Measurements from ENCODE around the gene KIAA1549.
"Not testable (repeated sequence)": the region's sequence is repeated elsewhere in the genome, so short reads cannot be mapped to it uniquely, and the experiment has no call there.

The KIAA1549 gene

GRCh38 chr7:138814816-138815332 lies 166.3 kb downstream of the KIAA1549 start:
- no peak for DNase-seq (ENCODE audit: low read depth, low spot score)

GRCh38 chr7:138813945-138814344 lies 167.2 kb downstream of the KIAA1549 start:
- DNase-seq (ENCODE audit: low read depth, low spot score) = no peak

GRCh38 chr7:138811327-138811726 lies 169.9 kb downstream of the KIAA1549 start:
- DNase-seq (ENCODE audit: low read depth, low spot score) = not testable (repeated sequence)

GRCh38 chr7:138809346-138809745 lies 171.8 kb downstream of the KIAA1549 start:
- no peak for DNase-seq (ENCODE audit: low read depth, low spot score)

- DNase-seq (ENCODE audit: low read depth, low spot score) = no peak
These were observed 176.6 kb downstream of the KIAA1549 start for GRCh38 chr7:138804618-138805017.

- no peak for DNase-seq (ENCODE audit: low read depth, low spot score)
These were observed 178.5 kb downstream of the KIAA1549 start for GRCh38 chr7:138802706-138803105.

GRCh38 chr7:138801256-138801655 lies 179.9 kb downstream of the KIAA1549 start:
- DNase-seq (ENCODE audit: low read depth, low spot score) = no peak

- DNase-seq (ENCODE audit: low read depth, low spot score) = no peak
These were observed 181.7 kb downstream of the KIAA1549 start for GRCh38 chr7:138799336-138800000.

- DNase-seq (ENCODE audit: low read depth, low spot score) = no peak
These were observed 182.4 kb downstream of the KIAA1549 start for GRCh38 chr7:138798836-138799235.

GRCh38 chr7:138797715-138798320 lies 183.4 kb downstream of the KIAA1549 start, which contains the start of the genes ATP6V0A4 and TMEM213:
Gene ATP6V0A4 (minus strand): TSS chr7:138798196. CDS start chr7:138771247, 26,949 bp downstream.
Gene TMEM213 (plus strand): TSS chr7:138797994. CDS start chr7:138798105, 111 bp downstream.
- no peak for DNase-seq (ENCODE audit: low read depth, low spot score)

GRCh38 chr7:138797046-138797445 lies 184.1 kb downstream of the KIAA1549 start:
- not testable (repeated sequence) for DNase-seq (ENCODE audit: low read depth, low spot score)

GRCh38 chr7:138796038-138796615 lies 185.1 kb downstream of the KIAA1549 start:
- no peak for DNase-seq (ENCODE audit: low read depth, low spot score)

GRCh38 chr7:138785587-138786437 lies 195.4 kb downstream of the KIAA1549 start:
- DNase-seq (ENCODE audit: low read depth, low spot score) = no peak

- no peak for DNase-seq (ENCODE audit: low read depth, low spot score)
These were observed 196.5 kb downstream of the KIAA1549 start for GRCh38 chr7:138784692-138785091.
